ENCODE measurements around the gene TBC1D2B.

DNA sequence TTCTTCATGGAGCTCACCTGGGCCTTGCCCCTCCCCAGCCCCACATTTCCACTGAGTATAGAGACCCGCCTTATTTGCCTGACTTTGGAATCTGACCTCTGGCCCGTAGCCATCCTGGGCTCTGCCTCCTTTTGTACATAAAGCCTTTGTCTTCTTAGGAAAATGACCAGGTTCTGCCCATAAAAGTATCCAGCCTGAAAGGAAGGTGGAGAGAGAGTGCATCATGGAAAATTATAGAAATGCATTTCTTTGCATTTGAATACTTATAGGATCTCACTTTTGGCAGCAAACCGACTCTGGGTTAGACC, 11.2 kb upstream of the TBC1D2B start:
- TF ChIP-seq, protein P1, sequence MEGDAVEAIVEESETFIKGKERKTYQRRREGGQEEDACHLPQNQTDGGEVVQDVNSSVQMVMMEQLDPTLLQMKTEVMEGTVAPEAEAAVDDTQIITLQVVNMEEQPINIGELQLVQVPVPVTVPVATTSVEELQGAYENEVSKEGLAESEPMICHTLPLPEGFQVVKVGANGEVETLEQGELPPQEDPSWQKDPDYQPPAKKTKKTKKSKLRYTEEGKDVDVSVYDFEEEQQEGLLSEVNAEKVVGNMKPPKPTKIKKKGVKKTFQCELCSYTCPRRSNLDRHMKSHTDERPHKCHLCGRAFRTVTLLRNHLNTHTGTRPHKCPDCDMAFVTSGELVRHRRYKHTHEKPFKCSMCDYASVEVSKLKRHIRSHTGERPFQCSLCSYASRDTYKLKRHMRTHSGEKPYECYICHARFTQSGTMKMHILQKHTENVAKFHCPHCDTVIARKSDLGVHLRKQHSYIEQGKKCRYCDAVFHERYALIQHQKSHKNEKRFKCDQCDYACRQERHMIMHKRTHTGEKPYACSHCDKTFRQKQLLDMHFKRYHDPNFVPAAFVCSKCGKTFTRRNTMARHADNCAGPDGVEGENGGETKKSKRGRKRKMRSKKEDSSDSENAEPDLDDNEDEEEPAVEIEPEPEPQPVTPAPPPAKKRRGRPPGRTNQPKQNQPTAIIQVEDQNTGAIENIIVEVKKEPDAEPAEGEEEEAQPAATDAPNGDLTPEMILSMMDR (IDR thresholded peaks at IDR 0.05 in 8 of 11, conservative IDR thresholded peaks at IDR 0.05 in 3 of 11): no peak
- TF ChIP-seq POLR2AphosphoS5 (IDR thresholded peaks at IDR 0.05): no peak

Data from spleen (tissue), 7 donors.